GM19438 (cell line): Measurements from ENCODE around the gene SEC31A.

Experiments used
- ATAC-seq: cut with Tn5 transposase; IDR thresholded peaks from one replicate; pipeline ENCODE4 v1.9.1; 2021; ENCODE audit warnings: low read depth; ENCODE audit not compliant: unreplicated experiment

SEC31A gene

DNA sequence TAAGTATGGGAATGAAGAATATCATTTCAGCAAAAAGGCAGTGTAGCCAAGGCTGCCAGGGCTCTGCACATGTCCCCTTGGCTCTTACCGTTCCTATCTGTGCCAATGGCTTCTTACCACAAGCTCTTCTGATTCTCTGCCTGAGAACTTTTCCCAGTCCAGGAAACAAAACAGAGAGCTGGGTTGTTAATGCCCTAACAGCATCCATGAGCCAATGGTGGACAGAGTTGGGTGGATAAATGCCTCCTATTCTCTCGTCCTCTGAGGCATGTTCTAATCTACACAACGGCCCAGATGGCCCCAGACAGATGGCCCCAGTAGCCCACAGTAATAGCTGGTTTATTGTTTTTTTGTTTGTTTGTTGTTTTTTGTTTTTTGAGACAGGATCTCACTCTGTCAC, 120.3 kb downstream of the SEC31A start:
- ATAC-seq = no peak
